Measurements from ENCODE around the gene MUC4.
"Not testable (repeated sequence)": the region's sequence is repeated elsewhere in the genome, so short reads cannot be mapped to it uniquely, and the experiment has no call there.

DNA sequence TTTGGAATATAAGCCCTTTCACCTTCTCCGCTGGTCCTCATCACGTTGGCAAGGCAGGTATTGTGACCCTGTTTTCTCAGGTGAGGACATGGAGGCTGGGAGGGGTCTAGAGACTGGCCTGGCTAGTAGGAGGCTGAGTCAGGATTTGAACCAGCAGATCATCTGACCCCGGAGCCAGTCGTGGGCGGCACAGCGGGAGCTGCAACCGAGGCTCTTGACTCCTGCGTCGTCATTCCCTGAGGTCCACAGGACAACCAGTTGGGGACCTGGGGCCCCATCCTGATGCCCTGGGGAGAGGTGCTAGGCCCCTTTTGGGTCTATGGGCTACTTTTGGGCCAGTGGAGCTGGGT, 88.8 kb downstream of the MUC4 start:
- not testable (repeated sequence) for TF ChIP-seq POLR2AphosphoS5 (IDR thresholded peaks at IDR 0.05; ENCODE audit: low read depth); REST (IDR thresholded peaks at IDR 0.05; ENCODE audit: insufficient replicate concordance, low read depth); SPI1 (IDR thresholded peaks at IDR 0.05; ENCODE audit: borderline replicate concordance, low read depth)
- TF ChIP-seq, protein P1, sequence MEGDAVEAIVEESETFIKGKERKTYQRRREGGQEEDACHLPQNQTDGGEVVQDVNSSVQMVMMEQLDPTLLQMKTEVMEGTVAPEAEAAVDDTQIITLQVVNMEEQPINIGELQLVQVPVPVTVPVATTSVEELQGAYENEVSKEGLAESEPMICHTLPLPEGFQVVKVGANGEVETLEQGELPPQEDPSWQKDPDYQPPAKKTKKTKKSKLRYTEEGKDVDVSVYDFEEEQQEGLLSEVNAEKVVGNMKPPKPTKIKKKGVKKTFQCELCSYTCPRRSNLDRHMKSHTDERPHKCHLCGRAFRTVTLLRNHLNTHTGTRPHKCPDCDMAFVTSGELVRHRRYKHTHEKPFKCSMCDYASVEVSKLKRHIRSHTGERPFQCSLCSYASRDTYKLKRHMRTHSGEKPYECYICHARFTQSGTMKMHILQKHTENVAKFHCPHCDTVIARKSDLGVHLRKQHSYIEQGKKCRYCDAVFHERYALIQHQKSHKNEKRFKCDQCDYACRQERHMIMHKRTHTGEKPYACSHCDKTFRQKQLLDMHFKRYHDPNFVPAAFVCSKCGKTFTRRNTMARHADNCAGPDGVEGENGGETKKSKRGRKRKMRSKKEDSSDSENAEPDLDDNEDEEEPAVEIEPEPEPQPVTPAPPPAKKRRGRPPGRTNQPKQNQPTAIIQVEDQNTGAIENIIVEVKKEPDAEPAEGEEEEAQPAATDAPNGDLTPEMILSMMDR (IDR thresholded peaks at IDR 0.05; ENCODE audit: insufficient read depth, low read length) = not testable (repeated sequence)
